H1 (cell line): ENCODE data around the gene KRTAP19-2. TPM values are rescaled to one million over a fixed set of nuclear protein-coding genes. Genes with fewer than 3 reads are reported as not detected.

Experiments
- JUN ChIP-seq: IDR thresholded peaks from 2 replicates; pipeline ENCODE4 v1.6.1; 2011; ENCODE audit warnings: low read depth, mild to moderate bottlenecking, improper control_type of control experiment, low read length
- polyA plus RNA-seq, 7 experiments: library from polyadenylated mRNA; depleted of rRNA in 3 of 7; stranded (reverse) in 5 of 7; unstranded in 2 of 7; fragments of >200 nt in 5 of 7; fragments of 200-250 nt in 2 of 7; gene quantifications; 1 replicate in 5 of 7; 2 replicates in 1 of 7; 4 replicates in 1 of 7; pipeline versions ENCODE4 v1.2.1 to v1.2.3, GENCODE V29; 2011 to 2013; ENCODE audit warnings: missing spikeins in 2 of 7, mixed read lengths in 2 of 7
- total RNA-seq: library from RNA; stranded (reverse); fragmentation: NEBNext Ultra II Directional; extraction: Animal tissue kit (Norgen Biotek cat#: 25700); gene quantifications from 2 replicates; pipeline ENCODE4 v1.2.1, GENCODE V29; 2021

Gene KRTAP19-2
- total and polyA plus RNA-seq, 2 of the 8 experiments (the other 6 are each of a cell fraction or from before 2014, with no cell fraction given): not detected

- no peak for TF ChIP-seq JUN
These were observed 40.2 kb downstream of the KRTAP19-2 start (continued) for GRCh38 chr21:30447056-30447455.
